ENCODE results near the gene ZNF865. TPM values are rescaled to one million over a fixed set of nuclear protein-coding genes. Genes with fewer than 3 reads are reported as not detected.
"Not testable (repeated sequence)": the region's sequence is repeated elsewhere in the genome, so short reads cannot be mapped to it uniquely, and the experiment has no call there.

The ZNF865 gene
- total RNA-seq, 1 donor from 2014 or later, result 0.49 TPM

DNA sequence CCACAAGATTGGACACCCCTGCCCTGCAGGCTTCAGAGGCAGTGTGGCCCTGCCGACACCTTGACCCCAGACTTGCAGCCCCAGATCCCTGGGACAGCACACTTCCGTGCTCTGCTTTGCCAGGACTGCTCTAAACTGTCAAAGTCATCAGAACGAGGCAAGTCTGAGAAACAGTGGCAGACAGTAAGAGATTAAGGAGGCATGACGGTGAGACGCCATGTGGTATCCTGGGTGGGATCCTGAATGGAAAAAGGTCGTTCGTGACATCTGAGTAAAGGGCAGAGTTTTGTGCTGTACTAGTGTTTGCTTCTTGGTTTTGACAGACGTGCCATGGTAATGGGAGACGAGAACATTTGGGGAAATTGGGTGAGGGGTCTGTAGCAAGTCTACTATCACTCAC is 38.6 kb upstream of the ZNF865 start:
- H3K4me3 Mint-ChIP-seq, result no peak overlapping the region
- H3K4me1 Mint-ChIP-seq, result peaks cover 17% of the 10 kb centered on the region
- Histone ChIP-seq H3K27ac (no peak overlapping the region), H2AFZ (replicated peaks) (no peak overlapping the region), H4K20me1 (ENCODE audit: low read depth) (no peaks in the 10 kb centered on the region), H3F3A (ENCODE audit: low read depth) (no peaks in the 10 kb centered on the region), H3K4me3 (no peak overlapping the region), H3K9ac (no peak overlapping the region), H3K9me3 (ENCODE audit: low read depth) (no peaks in the 10 kb centered on the region), H3K79me2 (ENCODE audit: low read depth) (no peaks in the 10 kb centered on the region), H3K4me1 (no peaks in the 10 kb centered on the region), H3K4me2 (no peak overlapping the region), H3K36me3 (no peaks in the 10 kb centered on the region), H3K27me3 (no peaks in the 10 kb centered on the region)
- TF ChIP-seq EZH2 (IDR thresholded peaks at IDR 0.05) (no peak), EZH2phosphoT487 (IDR thresholded peaks at IDR 0.05) (no peak)
- TF ChIP-seq, protein P1, sequence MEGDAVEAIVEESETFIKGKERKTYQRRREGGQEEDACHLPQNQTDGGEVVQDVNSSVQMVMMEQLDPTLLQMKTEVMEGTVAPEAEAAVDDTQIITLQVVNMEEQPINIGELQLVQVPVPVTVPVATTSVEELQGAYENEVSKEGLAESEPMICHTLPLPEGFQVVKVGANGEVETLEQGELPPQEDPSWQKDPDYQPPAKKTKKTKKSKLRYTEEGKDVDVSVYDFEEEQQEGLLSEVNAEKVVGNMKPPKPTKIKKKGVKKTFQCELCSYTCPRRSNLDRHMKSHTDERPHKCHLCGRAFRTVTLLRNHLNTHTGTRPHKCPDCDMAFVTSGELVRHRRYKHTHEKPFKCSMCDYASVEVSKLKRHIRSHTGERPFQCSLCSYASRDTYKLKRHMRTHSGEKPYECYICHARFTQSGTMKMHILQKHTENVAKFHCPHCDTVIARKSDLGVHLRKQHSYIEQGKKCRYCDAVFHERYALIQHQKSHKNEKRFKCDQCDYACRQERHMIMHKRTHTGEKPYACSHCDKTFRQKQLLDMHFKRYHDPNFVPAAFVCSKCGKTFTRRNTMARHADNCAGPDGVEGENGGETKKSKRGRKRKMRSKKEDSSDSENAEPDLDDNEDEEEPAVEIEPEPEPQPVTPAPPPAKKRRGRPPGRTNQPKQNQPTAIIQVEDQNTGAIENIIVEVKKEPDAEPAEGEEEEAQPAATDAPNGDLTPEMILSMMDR (IDR thresholded peaks at IDR 0.05), result no peak
- H3K27ac Mint-ChIP-seq, result peak overlapping the region; percentile 64
- no peaks in the 10 kb centered on the region for H3K36me3 Mint-ChIP-seq
- no peak for DNase-seq (ENCODE audit: low spot score)
- peaks cover 2% of the 10 kb centered on the region for H3K27me3 Mint-ChIP-seq (ENCODE audit: insufficient read depth, low read depth)
- H3K9me3 Mint-ChIP-seq, result no peaks in the 10 kb centered on the region

DNA sequence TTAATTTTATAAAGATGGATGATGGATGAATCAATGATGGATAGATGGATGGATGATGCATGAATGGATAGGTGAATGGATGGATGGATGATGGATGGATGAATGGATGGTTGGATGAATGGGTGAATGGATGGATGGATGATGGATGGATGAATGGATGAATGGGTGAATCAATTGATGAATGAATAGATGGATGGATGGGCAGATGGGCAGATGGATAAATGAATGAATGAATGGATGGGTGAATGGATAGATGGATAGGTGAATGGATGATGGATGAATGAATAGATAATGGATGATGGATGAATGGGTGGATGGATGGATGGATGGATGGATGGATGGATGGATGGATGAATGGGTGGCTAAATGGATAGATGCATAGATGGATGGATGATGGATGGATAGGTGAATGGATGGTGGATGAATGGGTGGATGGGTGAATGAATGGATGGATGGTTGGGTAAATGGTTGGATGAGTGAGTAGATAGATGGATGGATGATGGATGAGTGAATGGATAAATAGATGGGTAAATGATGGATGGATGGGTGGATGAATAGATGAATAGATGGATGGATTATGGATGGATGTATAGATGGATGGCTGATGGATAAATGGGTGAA is 37.6 kb upstream of the ZNF865 start:
- no peaks in the 10 kb centered on the region for H3K36me3 Mint-ChIP-seq

DNA sequence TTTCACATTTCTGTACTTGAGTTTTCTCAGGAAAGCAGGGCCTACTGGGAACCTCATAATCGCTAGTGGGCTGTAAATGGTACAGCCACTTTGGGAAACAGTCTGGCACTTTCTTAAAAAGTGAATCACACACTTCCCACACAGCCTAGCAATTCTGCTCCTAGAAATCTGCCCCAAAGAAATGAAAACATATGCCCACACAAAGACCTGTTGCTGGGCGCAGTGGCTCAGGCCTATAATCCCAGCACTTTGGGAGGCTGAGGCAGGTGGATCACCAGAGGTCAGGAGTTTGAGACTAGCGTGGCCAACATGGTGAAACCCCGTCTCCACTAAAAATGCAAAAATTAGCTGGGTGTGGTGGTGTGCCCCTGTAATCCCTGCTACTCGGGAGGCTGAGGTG is 36.0 kb upstream of the ZNF865 start:
- not testable (repeated sequence) for H3K4me3 ChIP-seq; H4K20me1 ChIP-seq (ENCODE audit: low read depth); H3K27ac ChIP-seq; H3K9me3 ChIP-seq (ENCODE audit: low read depth); H3K4me3 Mint-ChIP-seq; H3K27me3 Mint-ChIP-seq (ENCODE audit: insufficient read depth, low read depth); H2AFZ ChIP-seq (replicated peaks); H3F3A ChIP-seq (ENCODE audit: low read depth); H3K36me3 ChIP-seq; H3K4me1 ChIP-seq; H3K27me3 ChIP-seq; H3K9ac ChIP-seq; H3K27ac Mint-ChIP-seq; H3K4me2 ChIP-seq; DNase-seq (ENCODE audit: low spot score); H3K79me2 ChIP-seq (ENCODE audit: low read depth); H3K9me3 Mint-ChIP-seq; H3K36me3 Mint-ChIP-seq
- peaks cover 10% of the 10 kb centered on the region for H3K4me1 Mint-ChIP-seq

More for the DNA sequence above, 37.6 kb upstream of the ZNF865 start:
- Mint-ChIP-seq H3K27ac (no peak overlapping the region), H3K4me1 (peaks cover 17% of the 10 kb centered on the region), H3K9me3 (no peaks in the 10 kb centered on the region), H3K27me3 (ENCODE audit: insufficient read depth, low read depth) (peaks cover 2% of the 10 kb centered on the region), H3K4me3 (no peak overlapping the region)
- Histone ChIP-seq H3K9me3 (ENCODE audit: low read depth) (no peaks in the 10 kb centered on the region), H3F3A (ENCODE audit: low read depth) (no peaks in the 10 kb centered on the region), H3K4me3 (no peak overlapping the region), H2AFZ (replicated peaks) (no peak overlapping the region), H3K27me3 (no peaks in the 10 kb centered on the region), H3K4me1 (no peaks in the 10 kb centered on the region), H3K4me2 (no peak overlapping the region), H4K20me1 (ENCODE audit: low read depth) (no peaks in the 10 kb centered on the region), H3K9ac (no peak overlapping the region), H3K27ac (no peak overlapping the region), H3K79me2 (ENCODE audit: low read depth) (no peaks in the 10 kb centered on the region), H3K36me3 (no peaks in the 10 kb centered on the region)
- no peak for TF ChIP-seq EZH2phosphoT487 (IDR thresholded peaks at IDR 0.05)
- no peak for TF ChIP-seq EZH2 (IDR thresholded peaks at IDR 0.05)
- TF ChIP-seq, protein P1 (IDR thresholded peaks at IDR 0.05), result no peak
- no peak for DNase-seq (ENCODE audit: low spot score)

DNA sequence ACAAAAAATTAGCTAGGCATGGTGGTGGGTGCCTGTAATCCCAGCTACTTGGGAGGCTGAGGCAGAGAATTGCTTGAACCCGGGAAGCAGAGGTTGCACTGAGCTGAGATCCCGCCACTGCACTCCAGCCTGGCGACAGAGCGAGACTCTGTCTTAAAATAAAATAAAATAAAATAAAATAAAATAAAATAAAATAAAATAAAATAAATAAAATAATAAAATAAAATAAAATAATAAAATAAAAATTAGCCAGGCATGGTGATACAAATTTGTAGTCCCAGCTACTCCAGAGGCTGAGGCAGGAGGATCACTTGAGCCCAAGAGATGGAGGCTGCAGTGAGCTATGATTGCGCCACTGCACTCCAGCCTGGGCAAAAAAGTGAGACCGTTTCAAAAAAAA is 31.5 kb upstream of the ZNF865 start:
- H2AFZ ChIP-seq (replicated peaks); H3K4me3 Mint-ChIP-seq; H3K27ac Mint-ChIP-seq; H3K27me3 ChIP-seq; H3K4me1 ChIP-seq; H3K4me3 ChIP-seq; DNase-seq (ENCODE audit: low spot score); H3K9ac ChIP-seq; H3K9me3 ChIP-seq (ENCODE audit: low read depth); H3K4me2 ChIP-seq; H3K36me3 ChIP-seq; H4K20me1 ChIP-seq (ENCODE audit: low read depth); H3K27ac ChIP-seq; H3K27me3 Mint-ChIP-seq (ENCODE audit: insufficient read depth, low read depth); H3K4me1 Mint-ChIP-seq; H3K9me3 Mint-ChIP-seq; H3K79me2 ChIP-seq (ENCODE audit: low read depth): not testable (repeated sequence)
- peaks cover 10% of the 10 kb centered on the region for H3F3A ChIP-seq (ENCODE audit: low read depth)
- peaks cover 12% of the 10 kb centered on the region for H3K36me3 Mint-ChIP-seq

Data from neural progenitor cell (in vitro differentiated cells).